RWPE2 (cell line): ENCODE results near the gene CBR1.

ENCODE experiments used
- ATAC-seq: fragments of 200-7000 bp; cut with Tn5 transposase; 3 replicates; pipeline ENCODE4 v1.9.1; 2021; ENCODE audit warnings: low read depth
- DNase-seq: peaks from one replicate; pipeline ENCODE4 v3.0.0-alpha.2; 2020; ENCODE audit warnings: low spot score
- H3K27ac ChIP-seq: fragments of 450-650 bp; 2 replicates; pipeline ENCODE4 v1.5.1; 2017; ENCODE audit warnings: mild to moderate bottlenecking; ENCODE audit not compliant: poor library complexity, severe bottlenecking
- H3K27me3 ChIP-seq: fragments of 250-450 bp; sonication (Bioruptor Pico); 2 replicates; pipeline ENCODE4 v1.5.1; 2021; ENCODE audit warnings: mild to moderate bottlenecking, moderate library complexity; ENCODE audit not compliant: insufficient read depth, poor library complexity, severe bottlenecking
- H3K36me3 ChIP-seq: fragments of 250-450 bp; sonication (Bioruptor Pico); 2 replicates; pipeline ENCODE4 v1.5.1; 2020; ENCODE audit warnings: low read depth, mild to moderate bottlenecking, moderate library complexity
- H3K4me1 ChIP-seq: fragments of 250-450 bp; sonication (Bioruptor Pico); 2 replicates; pipeline ENCODE4 v1.5.1; 2021; ENCODE audit warnings: mild to moderate bottlenecking, moderate library complexity; ENCODE audit not compliant: insufficient read depth, poor library complexity, severe bottlenecking
- H3K4me3 ChIP-seq: fragments of 250-450 bp; sonication (Bioruptor Pico); 2 replicates; pipeline ENCODE4 v1.5.1; 2021; ENCODE audit warnings: mild to moderate bottlenecking, moderate library complexity; ENCODE audit not compliant: severe bottlenecking
- H3K9me3 ChIP-seq: fragments of 250-450 bp; sonication (Bioruptor Pico); 2 replicates; pipeline ENCODE4 v1.5.1; 2021; ENCODE audit warnings: mild to moderate bottlenecking, moderate library complexity; ENCODE audit not compliant: severe bottlenecking
- CTCF ChIP-seq: fragments of 450-650 bp; IDR thresholded peaks from one replicate; pipeline ENCODE4 v1.5.1; 2017; ENCODE audit warnings: mild to moderate bottlenecking, moderate library complexity; ENCODE audit not compliant: poor library complexity, severe bottlenecking

The CBR1 gene

GRCh38 chr21:36075953-36076352 lies 6.1 kb downstream of the CBR1 start:
- no peak for ATAC-seq
- Histone ChIP-seq H3K4me1 (peaks cover 9% of the 10 kb centered on the region), H3K27ac (no peak overlapping the region), H3K9me3 (no peaks in the 10 kb centered on the region), H3K36me3 (peaks cover 24% of the 10 kb centered on the region), H3K27me3 (no peaks in the 10 kb centered on the region), H3K4me3 (no peak overlapping the region)
- DNase-seq, result no peak
- no peak for TF ChIP-seq CTCF

- Histone ChIP-seq H3K27me3 (no peaks in the 10 kb centered on the region), H3K36me3 (peaks cover 13% of the 10 kb centered on the region), H3K4me3 (no peak overlapping the region), H3K4me1 (peaks cover 4% of the 10 kb centered on the region), H3K9me3 (no peaks in the 10 kb centered on the region), H3K27ac (no peak overlapping the region)
- DNase-seq (no peak), ATAC-seq (no peak)
- TF ChIP-seq CTCF, result no peak
These were observed 7.2 kb downstream of the CBR1 start for GRCh38 chr21:36076878-36077655.

GRCh38 chr21:36077758-36078157 lies 7.9 kb downstream of the CBR1 start:
- no peak for TF ChIP-seq CTCF
- no peak for ATAC-seq
- H3K27ac ChIP-seq, result no peak overlapping the region
- H3K9me3 ChIP-seq, result no peaks in the 10 kb centered on the region
- H3K36me3 ChIP-seq, result peaks cover 6% of the 10 kb centered on the region
- H3K27me3 ChIP-seq, result no peaks in the 10 kb centered on the region
- H3K4me1 ChIP-seq, result peaks cover 4% of the 10 kb centered on the region
- no peak for DNase-seq
- no peak overlapping the region for H3K4me3 ChIP-seq

- H3K4me1 ChIP-seq, result peaks cover 4% of the 10 kb centered on the region
- no peaks in the 10 kb centered on the region for H3K27me3 ChIP-seq
- DNase-seq, result no peak
- H3K36me3 ChIP-seq, result no peaks in the 10 kb centered on the region
- ATAC-seq, result no peak
- H3K27ac ChIP-seq, result no peak overlapping the region
- no peaks in the 10 kb centered on the region for H3K9me3 ChIP-seq
- TF ChIP-seq CTCF, result no peak
- no peak overlapping the region for H3K4me3 ChIP-seq
These were observed 9.3 kb downstream of the CBR1 start for GRCh38 chr21:36079010-36079649.

DNA sequence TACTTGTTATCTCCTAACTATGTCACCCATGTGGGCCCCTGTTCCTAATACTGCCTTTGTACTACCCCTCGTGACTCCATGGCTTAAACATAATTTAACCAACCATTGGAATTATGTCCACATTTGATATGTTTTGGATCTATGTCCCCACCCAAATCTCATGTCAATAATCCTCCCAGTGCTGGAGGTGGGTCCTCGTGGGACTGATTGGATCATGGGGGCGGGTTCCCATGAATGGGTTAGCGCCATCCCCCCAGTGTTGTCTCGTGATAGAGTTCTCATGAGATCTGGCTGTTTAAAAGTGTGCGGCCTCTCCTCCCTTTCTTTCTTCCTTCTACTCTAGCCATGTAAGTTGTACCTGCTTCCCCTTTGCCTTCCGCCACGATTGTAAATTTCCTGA lies 9.8 kb downstream of the CBR1 start:
- DNase-seq, result no peak
- H3K27me3 ChIP-seq, result no peaks in the 10 kb centered on the region
- ATAC-seq, result no peak
- H3K36me3 ChIP-seq, result no peaks in the 10 kb centered on the region
- no peaks in the 10 kb centered on the region for H3K9me3 ChIP-seq
- no peak overlapping the region for H3K27ac ChIP-seq
- peaks cover 4% of the 10 kb centered on the region for H3K4me1 ChIP-seq
- H3K4me3 ChIP-seq, result no peak overlapping the region
- no peak for TF ChIP-seq CTCF
